NCI-H446 treated with DMSO at 0.1 percent for 48 hours (cell line): Measurements from ENCODE around the gene CENPH.
"Not testable (repeated sequence)": the region's sequence is repeated elsewhere in the genome, so short reads cannot be mapped to it uniquely, and the experiment has no call there.

ENCODE experiments used
- DNase-seq: peaks from one replicate; lab custom pipeline; 2025; lab: John Stamatoyannopoulos, UW

CENPH gene

DNA sequence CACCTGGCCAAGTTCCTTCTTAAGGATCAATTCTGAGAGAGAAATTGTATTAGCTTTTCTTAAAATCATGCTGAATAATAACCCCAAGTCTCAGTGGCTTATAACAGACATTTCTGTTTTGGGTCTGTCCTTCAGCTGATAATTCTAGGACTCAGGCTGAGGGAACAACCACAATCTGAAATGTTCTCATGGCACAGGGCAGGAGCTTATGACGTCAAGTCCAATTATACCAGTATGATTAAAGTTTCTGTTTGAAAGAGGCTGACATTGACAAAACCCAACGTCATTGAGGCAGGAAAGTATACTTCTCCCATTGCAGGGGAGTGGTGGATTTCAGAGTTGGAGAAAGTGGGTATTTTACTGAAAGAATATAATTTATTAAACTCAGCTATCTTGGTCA is 21.8 kb downstream of the CENPH start:
- no peak for DNase-seq

DNA sequence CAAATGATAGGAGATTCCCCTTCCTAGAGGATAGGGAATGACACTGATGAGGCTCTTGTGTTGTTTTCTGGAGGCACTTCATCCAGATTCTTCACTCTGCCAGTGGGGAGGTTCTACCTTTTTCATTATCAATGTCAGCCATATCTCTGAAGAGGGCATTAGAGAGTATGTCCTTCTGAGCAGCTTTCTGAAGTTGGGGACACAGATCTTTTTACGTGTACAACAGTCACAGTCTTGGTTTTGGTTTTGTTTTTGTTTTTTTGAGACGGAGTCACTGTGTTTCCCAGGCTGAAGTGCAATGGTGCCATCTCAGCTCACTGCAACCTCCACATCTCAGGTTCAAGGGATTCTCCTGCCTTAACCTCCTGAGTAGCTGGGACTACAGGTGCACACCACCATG is 22.6 kb downstream of the CENPH start:
- DNase-seq = no peak

DNA sequence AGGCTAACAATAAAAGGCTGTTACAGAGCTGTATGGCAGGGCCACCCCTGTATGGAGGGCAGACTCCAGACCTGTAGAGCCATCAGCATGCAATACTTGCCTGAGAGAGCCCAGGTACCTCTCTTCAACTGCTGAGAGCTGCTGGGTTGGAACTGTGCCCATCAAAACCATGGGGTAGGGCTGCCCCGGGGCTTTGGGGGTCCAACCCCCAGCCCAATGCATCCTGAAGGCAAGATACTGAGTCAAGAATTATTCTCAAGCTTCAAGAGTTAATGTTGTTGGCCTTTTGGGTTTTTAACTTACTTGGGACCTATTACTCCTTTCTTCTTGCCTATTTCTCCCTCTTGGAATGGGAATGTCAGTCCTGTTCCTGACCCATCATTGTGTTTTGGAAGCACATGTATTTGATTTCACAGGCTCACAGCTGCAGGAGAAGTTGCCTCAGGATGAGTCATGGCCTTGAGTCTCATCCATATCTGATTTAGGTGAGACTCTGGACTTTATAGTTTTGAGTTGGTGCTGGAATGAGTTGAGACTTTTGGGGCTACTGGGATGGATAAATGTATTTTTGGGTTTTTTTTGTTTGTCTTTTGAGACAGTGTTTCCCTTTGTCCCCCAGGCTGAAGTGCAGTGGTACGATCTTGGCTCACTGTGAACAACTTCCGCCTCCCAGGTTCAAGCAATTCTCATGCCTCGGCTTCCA is 24.3 kb downstream of the CENPH start:
- DNase-seq = no peak

DNA sequence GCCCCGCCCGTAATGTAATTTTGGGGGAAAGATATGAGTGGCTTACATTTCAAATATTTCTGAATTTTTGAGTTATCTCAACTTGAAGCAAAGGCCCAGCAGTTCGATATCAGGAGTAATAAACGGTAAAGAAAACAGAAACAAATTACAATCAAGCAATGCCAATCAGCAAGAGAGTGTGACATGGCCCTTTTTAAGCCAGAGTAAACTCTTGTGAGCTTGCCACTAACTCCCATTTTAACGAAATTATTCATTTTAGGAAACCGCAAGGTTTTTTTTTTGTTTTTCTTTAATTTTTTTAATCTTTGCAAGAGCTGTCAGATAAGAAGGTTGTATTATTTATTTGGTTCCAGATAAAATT is 27.7 kb downstream of the CENPH start:
- no peak for DNase-seq

DNA sequence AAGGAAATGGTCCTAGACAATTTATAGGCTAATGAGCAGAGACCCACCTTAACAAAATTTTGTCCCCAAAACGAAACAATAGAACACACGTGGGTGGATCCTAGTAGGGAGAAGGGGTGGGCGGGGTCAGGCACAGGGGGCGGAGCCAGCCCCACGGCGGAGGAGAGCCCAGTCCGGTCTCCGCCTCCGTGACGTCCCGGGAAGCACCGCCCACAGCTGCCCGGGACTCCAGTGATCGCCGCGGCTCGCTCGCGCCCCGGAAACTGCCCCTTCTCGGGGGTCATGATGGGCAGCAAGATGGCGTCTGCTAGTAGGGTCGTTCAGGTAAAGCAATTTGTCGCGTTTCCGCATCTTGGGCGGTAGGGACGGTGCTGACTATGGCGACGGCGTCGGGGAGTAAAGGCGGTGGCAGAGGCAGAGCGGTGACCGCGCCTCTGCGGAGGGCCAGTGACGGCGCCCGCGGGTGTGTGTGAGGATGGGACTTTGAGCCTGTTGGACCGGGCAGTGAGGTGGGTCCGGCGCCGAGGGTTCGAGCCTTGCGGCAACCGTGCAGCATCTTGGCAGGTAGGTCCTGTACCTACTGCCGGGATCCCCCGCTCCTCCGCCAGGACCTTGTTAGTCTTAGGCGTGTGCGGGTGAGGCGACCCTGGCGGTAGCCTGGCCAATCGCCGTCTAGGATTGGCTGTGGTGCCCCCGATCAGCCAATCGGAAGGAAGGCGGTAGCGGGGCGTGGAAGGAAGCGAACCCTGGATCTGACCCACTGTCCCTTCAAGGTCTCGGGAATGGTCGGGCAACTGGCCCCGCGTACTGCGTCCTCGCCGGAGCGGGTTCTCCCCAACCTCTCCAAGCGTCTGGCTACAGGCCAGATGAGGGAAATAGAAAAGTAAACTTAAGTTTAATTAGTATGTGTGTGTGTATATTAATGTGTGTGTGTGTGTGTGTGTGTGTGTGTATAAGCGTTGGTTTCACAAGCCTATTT is 28.5 kb downstream of the CENPH start:
- peak; percentile 73 for DNase-seq

DNA sequence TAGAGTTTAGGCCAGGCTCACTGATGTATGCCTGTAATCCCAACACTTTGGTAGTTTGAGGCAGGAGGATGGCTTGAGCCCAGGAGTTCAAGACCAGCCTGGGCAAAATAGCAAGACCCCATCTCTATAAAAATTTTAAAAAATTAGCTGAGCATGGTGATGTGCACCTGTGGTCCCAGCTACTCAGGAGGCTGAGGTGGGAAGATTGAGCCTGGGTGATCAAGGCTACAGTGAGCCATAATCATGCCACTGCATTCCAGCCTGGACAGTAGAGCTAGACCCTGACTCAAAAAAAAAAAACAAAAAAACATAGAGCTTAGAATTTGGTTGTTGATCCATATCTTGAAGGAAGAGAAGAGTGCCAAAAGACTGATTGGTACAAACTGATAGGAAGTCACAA is 30.6 kb downstream of the CENPH start:
- DNase-seq = no peak

DNA sequence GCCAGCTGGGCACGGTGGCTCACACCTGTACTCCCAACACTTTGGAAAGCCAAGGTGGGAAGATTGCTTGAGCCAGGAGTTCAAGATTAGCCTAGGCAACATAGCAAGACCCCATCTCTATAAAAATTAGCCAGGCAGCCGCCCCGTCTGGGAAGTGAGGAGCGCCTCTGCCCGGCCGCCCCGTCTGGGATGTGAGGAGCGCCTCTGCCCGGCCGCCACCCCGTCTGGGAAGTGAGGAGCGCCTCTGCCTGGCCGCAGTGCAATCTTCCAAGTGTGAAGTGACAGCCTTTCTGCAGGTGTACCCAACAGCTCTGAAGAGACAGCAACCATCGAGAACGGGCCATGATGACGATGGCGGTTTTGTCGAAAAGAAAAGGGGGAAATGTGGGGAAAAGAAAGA is 31.0 kb downstream of the CENPH start:
- not testable (repeated sequence) for DNase-seq

DNA sequence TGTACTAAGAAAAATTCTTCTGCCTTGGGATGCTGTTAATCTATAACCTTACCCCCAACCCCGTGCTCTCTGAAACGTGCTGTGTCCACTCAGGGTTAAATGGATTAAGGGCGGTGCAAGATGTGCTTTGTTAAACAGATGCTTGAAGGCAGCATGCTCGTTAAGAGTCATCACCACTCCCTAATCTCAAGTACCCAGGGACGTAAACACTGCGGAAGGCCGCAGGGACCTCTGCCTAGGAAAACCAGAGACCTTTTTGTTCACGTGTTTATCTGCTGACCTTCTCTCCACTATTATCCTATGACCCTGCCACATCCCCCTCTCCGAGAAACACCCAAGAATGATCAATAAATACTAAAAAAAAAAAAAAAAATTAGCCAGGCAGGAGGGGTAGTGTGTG is 31.4 kb downstream of the CENPH start:
- not testable (repeated sequence) for DNase-seq

DNA sequence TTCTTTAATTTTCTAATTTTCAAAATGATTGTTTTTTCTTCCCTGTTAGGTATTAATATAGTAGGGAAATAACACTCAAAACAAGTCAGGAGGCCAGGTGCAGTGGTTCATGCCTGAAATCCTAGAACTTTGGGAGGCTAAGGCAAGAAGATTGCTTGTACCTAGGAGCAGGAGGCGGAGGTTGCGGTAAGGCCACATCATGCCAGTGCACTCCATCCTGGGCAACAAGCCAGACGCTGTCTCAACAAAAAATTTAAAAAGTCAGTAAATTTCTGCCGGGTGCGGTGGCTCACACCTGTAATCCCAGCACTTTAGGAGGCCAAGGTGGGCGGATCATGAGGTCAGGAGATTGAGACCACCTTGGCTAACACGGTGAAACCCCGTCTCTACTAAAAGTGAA is 35.1 kb downstream of the CENPH start:
- DNase-seq = no peak

DNA sequence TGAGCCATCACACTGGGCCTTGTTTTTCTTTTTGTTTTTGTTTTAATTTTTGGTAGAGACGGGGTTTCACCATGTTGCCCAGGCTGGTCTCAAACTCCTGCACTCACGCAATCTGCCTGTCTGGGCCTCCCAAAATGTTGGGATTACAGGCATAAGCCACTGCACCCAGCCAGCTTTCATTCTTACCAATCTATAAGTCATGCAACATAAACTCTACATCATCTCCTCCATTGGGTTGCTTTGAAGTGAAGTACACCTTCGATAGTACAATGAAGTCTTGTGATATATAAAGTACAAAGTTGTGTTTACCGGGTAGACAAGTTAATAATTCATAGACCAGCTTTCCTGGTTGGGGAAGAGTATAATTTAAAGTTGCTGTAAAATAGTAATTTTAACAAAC is 36.5 kb downstream of the CENPH start:
- no peak for DNase-seq

DNA sequence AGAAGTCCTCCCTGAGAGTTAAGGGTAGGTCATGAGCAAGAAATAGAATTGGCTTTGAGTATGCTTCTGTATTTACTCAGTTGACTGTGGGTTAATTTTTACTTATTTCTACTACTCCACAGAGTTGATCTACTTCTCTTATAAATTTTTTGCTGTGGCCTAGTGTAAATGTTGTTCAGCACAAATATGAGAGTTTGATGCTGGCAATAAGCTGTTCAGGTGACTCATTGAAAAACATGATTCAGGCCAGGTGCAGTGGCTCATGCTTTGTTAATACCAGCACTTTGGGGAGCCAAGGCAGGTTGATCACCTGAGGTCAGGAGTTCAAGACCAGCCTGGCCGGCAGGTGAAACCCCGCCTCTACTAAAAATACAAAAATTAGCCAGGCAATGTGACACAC is 40.8 kb downstream of the CENPH start:
- DNase-seq = no peak

DNA sequence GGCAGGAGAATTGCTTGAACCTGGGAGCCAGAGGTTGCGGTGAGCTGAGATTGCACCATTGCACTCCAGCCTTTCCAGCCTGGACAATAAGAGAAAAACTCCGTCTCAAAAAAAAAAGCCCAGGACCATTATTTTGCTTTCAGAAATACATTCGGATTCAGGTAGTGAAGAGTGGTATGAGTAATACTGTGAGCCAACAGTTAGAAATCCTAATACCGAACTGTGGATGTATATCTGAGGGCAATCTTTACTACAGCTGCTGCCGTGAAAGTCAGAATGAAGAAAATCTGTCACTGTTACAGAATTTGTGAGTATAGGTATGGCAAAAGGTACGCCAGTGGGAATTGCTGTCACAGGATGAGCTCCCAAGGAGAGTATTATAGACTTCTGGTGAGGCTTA is 41.9 kb downstream of the CENPH start:
- DNase-seq = no peak

DNA sequence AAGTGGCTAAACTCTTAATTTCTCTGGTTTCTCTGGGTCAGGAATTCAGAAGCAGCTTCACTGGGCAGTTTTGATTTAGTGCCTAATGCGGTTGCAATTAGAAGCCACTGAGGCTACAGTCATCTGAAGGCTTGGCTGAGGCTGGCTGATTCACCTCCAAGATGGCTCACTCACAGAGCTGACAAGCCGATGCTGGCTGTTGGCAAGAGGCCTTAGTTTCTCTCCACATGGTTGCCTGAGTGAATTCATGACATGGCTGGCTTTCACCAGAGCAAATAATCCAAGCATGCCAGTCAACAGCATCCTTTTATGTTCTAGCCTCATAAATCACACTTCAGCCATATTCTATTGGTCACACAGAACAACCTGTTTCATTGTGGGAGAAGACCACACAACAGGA is 42.5 kb downstream of the CENPH start:
- DNase-seq = peak; percentile 5

DNA sequence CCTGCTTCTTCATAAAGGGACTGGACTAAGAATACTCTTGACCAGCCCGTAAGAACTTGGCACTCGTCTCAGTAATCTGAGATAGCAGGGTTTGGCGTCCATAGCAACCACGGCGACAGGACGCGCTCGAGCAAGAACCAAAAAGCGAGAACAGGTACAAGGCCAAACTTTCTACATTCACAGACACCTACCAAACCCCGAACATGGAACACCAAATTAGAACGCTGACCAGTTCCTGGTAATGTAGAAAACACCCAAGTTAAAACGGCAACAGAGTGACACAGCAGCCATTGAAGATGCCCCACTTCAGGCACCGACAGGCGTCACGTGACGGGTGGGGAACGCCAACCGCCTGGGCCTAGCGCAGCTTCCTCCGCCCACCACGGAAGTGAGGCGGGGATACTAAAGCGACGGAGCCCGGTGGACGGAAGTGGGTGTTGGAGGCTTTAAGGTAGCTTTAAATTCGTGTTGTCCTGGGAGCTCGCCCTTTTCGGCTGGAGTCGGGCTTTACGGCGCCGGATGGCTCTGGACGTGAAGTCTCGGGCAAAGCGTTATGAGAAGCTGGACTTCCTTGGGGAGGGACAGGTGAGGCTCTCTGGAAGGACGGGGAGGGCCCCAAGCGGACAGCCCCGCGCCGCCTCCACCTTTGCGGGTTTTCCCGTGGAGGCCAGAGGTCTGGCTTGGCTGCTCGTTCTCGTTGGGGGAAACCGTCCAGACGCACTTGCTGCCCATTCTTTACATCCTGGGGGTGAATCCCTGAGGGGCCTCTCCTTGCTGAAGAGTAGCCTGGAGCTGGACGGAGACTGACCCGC is 45.3 kb downstream of the CENPH start, which contains the start of gene CDK7:
Gene CDK7 (plus strand): TSS at position 430 of the 812 bp plus-strand sequence. CDS start 90 bp downstream, at position 520.
- peak; percentile 65 for DNase-seq

DNA sequence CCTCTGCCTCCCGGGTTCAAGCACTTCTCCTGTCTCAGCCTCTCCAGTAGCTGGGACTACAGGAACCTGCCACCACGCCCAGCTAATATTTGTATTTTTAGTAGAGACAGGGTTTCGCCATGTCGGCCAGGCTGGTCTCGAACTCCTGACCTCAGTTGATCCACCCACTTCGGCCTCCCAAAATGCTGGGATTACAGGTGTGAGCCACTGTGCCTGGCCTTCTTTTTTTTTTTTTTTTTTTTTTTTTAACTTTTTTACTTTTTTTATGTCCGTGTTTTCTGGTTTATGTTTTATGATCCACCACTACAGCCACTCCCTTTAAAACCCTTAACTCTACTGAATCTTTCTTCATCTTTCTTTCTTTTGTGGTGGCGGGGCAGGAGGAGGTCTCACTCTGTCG is 47.4 kb downstream of the CENPH start:
- DNase-seq = not testable (repeated sequence)

DNA sequence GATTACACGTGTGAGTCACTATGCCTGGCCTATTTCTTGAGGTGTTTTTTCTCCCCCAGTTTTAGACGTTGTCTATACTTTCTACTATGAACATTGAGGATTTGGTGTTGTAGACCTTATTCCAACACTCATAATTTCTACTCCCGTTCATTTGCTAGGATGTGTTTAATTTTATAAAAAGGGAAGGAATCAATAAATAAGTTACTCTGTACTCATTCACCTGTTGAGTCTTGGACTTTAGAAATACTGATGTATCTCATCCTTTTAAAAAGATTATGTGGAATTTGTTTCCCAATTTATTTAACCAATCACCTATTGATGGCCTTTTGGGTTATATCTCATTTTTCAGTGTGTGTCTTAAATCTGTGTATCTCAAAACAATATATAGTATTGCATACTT is 48.5 kb downstream of the CENPH start:
- no peak for DNase-seq

DNA sequence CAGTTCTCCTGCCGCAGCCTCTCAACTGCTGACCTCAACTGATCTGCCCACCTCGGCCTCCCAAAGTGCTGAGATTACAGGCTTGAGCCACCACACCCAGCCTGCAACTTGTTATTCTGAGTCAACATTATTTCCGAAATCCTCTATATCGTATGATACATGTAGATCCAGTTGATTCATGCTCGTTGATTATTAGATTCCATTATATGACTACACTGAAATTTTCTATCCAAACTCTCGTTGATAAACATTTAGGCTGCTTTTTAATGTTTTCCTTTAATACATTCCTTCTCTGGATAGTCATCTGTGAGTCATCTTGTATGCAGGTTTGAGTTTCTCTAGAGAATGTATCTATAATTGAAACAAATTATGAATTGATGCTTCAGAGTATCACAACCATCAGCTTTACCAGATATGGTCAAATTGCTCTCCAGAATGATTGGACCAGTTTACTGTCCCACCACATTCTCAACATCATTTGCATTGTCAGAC is 49.4 kb downstream of the CENPH start:
- DNase-seq = no peak

DNA sequence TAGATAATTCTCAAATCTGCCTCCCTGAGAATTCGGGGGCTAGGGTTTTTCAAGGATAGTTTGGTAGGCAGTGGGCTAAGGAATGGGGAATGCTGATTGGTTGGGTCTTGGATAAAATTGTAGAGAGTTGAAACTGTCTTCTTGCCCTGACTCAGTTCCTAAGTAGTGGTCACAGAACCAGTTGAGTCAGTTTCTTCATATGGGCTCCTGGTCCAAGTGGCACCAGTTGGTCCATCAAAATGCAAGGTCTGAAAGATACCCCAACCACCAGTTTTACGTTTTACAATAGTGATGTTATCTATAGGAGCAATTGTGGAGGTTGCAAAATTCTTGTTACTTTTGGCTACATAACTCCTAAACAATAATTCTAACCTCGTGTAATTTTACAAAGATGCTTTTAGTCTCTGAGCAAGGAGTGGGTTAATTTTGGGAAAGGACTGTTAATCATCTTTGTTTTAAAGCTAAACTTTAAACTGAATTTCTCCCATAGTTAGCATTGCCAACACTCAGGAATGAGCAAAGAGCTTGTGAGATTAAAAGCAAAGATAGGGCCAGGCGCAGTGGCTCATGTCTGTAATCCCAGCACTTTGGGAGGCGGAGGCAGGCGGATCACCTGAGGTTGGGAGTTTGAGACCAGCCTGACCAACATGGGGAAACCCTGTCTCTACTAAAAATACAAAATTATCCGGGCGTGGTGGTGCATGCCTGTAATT is 53.0 kb downstream of the CENPH start:
- DNase-seq = no peak

DNA sequence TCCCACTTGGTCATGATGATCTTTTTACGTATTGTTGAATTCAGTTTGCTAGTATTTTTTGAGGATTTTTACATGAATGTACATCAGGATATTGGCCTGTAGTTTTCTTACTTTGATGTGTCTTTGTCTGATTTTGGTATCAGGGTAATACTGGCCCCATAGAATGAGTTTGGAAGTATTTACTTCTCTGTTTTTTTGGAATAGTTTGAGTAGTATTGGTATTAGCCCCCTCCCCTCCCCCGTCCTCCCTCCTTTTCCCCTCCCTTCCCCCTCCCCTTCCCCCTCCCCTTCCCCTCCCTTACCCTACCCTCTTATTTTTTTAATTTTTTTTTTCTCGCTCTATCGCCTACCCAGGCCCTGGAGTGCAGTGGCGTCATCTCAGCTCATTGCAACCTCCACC is 55.6 kb downstream of the CENPH start:
- no peak for DNase-seq

DNA sequence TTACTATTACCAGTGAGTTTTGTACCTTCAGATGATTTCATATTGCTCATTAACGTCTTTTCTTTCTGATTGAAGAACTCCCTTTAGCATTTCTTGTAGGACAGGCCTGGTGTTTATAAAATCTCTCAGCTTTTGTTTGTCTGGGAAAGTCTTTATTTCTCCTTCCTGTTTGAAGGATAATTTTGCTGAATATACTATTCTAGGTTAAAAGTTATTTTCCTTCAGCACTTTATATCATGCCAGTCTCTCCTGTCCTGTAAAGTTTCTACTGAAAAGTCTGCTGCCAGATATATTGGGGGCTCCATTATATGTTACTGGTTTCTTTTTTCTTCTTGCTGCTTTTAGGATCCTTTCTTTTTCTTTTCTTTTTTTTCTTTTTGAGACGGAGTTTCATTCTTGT is 58.6 kb downstream of the CENPH start:
- no peak for DNase-seq

DNA sequence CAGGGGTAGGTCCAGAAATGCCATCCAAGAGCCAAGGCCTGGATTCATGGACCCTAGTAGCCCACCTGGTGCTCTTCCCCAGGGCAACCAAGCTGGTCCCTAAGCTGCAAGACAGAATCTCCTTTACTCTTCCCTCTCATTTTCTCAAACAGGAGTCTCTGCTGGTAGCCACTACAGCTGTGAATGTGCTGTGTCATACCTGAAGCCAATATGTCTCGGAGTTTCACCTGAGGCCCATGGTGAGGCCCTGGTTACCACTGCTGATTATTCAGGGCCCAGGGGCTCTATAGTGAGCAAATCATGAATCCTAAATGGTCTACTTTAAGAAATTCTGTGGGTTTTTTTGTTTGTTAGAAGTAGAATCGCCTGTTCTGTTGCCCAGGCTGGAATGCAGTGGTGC is 61.2 kb downstream of the CENPH start:
- no peak for DNase-seq

DNA sequence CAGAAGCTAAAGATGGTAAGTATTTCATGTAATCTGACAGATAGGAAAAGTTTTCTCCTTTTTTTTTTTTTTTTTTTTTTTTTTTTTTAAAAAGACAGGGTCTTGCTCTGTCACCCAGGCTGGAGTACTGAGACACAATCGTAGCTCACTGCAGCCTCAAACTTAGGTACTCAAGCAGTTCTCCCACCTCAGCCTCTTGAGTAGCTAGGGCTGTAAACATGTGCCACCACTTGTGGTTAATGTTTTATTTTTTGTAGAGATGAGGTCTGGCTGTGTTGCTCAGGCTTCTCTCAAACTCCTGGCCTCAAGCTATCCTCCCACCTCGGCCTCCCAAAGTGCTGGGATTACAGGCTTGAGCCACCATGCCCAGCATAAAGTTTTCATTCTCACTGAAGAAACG is 63.1 kb downstream of the CENPH start:
- no peak for DNase-seq
